GM12872 (cell line): ENCODE results near the gene ACVR1.

Experiments used
- TF ChIP-seq, protein P1 (sequence below): IDR thresholded peaks from 3 replicates; pipeline ENCODE4 v1.5.1; 2011; ENCODE audit warnings: low read depth, mild to moderate bottlenecking, low read length, moderate library complexity; ENCODE audit not compliant: insufficient read depth

ACVR1 gene

DNA sequence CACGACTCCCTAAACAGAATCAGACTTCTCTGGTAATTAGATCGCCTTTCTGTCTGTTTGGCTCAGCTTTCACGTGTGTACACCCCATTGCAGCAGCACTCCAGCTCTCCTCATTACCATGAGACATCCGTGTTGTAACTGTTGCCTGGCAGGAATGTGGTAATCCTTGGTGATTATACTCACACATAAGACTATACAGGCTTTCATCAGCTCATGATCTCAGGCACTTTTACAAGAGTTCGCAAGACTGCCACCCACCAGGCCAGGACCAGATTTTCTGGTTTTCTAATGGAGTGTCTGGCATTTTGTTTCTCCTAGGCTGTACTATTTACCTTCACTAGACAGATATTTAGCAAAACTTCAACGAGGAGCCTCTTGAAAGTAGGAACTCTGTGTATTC, 50.2 kb downstream of the ACVR1 start:
- TF ChIP-seq, protein P1, sequence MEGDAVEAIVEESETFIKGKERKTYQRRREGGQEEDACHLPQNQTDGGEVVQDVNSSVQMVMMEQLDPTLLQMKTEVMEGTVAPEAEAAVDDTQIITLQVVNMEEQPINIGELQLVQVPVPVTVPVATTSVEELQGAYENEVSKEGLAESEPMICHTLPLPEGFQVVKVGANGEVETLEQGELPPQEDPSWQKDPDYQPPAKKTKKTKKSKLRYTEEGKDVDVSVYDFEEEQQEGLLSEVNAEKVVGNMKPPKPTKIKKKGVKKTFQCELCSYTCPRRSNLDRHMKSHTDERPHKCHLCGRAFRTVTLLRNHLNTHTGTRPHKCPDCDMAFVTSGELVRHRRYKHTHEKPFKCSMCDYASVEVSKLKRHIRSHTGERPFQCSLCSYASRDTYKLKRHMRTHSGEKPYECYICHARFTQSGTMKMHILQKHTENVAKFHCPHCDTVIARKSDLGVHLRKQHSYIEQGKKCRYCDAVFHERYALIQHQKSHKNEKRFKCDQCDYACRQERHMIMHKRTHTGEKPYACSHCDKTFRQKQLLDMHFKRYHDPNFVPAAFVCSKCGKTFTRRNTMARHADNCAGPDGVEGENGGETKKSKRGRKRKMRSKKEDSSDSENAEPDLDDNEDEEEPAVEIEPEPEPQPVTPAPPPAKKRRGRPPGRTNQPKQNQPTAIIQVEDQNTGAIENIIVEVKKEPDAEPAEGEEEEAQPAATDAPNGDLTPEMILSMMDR = no peak

DNA sequence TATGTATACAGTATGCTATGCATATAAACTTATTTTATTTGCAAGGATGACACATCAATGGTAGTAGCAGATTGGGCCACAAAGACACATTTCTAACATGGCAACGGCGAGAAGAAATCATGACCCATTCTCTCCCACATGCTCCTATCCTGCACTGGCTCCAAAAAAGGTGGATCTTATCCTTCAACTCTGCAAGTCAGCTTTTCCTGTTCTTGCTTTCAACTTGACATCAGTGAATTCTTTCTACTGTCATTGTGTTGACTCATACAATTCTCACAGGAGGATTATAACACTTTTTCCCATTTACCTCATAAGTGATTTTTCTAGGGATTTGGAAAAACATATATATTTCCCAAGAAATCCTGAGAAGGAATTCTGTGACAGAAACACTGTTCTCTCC, 53.1 kb downstream of the ACVR1 start:
- TF ChIP-seq, protein P1 = no peak

DNA sequence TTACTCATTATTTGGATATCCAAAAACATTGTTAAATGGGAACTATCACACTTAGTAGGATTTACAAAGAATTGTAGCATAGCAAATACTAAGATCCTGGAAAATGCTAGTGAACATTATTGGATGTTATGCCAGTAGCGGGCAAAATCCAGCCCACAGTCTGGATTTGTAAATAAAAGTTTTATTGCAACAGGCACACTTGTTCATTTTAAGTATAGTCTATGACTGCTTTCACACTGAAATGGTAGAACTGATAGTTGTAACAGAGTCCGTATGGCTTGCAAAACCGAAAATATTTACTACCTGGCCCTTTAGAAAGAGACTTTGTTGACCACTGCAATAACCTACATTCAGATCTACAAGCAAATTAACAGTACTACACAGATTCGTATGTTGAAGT, 53.6 kb downstream of the ACVR1 start:
- TF ChIP-seq, protein P1 = no peak

DNA sequence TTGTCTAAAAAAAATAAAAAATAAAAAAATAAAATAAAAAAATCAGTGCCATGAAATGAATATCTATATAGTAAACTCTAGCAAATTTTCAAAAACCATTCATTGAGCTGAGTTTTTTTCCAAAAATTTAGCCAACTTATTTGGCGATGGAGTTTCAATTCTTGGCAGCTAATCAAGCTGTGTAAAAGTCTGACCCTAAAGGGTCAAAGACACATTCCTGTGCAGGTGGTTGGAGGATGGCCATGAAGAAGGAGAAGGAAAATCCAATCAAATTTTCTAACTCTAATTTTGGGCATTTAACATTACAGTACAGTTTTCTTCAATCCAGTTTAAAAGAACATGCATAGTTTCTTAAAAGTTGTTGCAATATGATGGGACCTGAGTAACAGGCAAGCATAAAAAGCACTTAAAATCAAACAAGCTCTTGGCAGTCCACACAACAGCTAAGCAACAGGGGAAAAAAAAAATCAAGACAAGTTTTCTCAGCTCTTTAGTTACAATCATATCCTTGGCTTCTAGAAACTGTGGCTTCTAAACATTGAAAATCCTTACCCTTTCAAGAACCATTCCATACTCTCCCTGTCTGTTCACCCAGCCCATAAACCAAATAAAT, 54.5 kb downstream of the ACVR1 start:
- TF ChIP-seq, protein P1 = no peak

DNA sequence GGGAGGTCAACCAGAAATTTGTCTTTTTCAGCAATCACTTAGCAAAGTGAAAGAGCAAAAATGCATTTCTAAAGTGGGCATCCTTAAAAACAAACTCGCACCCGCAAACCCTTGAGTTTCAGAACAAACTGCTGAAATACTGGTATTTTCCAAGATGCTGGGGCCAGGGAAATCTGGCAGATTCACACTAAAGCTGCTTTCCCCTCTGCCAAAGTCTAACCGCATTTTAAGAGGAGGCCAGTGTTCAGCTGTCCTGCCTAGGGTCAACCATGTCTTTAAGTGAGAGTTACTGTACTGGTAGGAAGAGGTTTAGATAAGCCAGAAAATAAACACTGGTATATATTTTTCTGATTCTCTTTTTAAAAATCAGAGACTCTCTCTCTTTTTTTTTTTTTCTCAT, 55.9 kb downstream of the ACVR1 start:
- TF ChIP-seq, protein P1 = no peak

DNA sequence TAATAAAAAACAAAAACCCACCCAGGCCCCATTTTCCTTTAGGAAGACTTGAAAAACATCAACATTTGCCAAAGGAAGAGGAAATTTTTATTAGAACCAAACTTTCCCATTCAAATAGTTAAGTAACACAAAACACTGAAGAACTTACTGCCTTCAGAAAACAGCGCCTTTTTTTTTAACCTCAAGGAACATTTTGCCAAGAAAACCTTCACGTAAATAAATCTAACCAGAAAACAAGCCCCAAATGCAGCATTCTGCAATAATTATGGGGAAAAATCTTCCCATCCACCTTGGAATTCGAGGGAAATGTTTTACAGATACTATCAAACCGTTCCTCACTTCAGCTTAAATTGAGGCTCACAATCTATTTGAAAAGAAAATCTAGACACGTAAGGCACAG, 56.4 kb downstream of the ACVR1 start:
- TF ChIP-seq, protein P1 = no peak

DNA sequence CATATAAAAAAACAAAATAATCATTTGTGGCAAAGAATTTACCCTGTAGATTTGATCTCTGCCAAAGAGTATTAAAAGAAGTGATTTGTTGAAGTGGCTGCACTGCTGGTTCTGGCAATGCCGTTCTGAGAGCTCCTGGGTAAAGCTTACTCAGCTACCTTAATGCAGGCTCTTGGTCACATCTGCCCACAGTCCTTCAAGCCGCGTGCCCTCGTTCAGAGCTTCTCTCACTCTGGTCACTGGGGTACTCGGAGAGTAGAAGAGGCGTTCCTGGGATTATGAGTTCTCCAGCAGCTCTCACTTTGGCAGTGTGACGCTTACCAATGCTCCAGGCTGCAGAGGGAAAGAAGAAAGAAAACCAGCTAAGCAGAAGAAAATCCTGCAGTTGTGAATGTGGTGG, 57.9 kb downstream of the ACVR1 start:
- TF ChIP-seq, protein P1 = no peak
